Caki2 (cell line): ENCODE data around the gene DNAI1. TPM values are rescaled to one million over a fixed set of nuclear protein-coding genes. Genes with fewer than 3 reads are reported as not detected.
A peak's percentile ranks its signal among the peaks of the same experiment; 100 is the strongest.
"Not testable (repeated sequence)": the region's sequence is repeated elsewhere in the genome, so short reads cannot be mapped to it uniquely, and the experiment has no call there.

Source experiments
- DNase-seq: peaks from one replicate; pipeline ENCODE4 v3.0.0-alpha.2; 2015; ENCODE audit warnings: low read depth
- in situ Hi-C: cut with HindIII; loops from 2 replicates; pipeline ENCODE4 v1.10.0; 2016; ENCODE audit warnings: low sequenced_read_pairs, low pct_unique_long_range_greater_than_20kb, mixed read lengths
- total RNA-seq: library from RNA; depleted of rRNA; stranded (reverse); fragments of >200 nt; shearing (Covaris generic); gene quantifications from 2 replicates; pipeline ENCODE4 v1.2.3, GENCODE V29; 2014; ENCODE audit warnings: low replicate concordance

The DNAI1 gene
- total RNA-seq, 1 experiment from 2014 or later: not detected

DNA sequence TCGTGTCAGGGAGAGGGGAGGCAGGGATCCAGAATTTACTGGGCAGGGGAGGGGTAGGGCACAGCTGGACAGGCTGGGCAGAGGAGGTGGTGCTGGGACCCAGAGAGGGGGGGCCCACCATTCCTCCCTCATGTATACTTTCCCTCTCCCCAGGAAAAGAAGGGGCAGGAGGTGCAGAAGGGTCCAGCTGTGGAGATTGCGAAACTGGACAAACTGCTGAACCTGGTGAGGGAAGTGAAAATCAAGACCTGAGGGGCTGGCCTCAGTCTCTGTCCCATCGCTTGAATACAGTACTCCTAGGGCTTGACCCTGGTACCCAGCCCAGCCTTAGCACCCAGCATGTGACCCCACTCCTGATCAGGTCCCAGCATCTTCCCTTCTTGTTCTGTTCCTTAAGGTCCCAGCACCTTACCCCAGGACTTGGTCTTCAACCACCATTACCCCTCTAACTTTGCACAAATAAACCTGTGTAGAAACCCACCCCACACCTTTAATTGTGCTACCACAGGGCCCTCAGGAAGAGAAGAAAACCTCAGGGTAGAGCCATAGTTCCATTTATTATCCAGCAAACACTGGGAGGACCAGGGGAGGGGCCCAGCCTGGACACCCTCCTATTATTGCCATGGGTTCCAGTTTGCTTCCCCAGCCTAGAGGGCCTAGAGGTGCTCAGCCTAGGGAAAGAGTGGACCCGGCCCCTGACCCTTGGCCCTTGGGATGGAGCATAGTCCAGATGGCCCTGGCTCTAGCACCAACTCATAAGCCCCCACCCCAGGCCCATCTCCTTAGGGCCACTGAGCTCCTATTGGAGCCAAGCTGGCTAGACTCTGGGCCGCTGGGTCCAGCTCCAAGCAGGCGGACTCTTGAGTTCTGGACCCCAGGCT, 62.1 kb downstream of the DNAI1 start:
- in situ Hi-C loops: no loop called here
- no peak for DNase-seq

DNA sequence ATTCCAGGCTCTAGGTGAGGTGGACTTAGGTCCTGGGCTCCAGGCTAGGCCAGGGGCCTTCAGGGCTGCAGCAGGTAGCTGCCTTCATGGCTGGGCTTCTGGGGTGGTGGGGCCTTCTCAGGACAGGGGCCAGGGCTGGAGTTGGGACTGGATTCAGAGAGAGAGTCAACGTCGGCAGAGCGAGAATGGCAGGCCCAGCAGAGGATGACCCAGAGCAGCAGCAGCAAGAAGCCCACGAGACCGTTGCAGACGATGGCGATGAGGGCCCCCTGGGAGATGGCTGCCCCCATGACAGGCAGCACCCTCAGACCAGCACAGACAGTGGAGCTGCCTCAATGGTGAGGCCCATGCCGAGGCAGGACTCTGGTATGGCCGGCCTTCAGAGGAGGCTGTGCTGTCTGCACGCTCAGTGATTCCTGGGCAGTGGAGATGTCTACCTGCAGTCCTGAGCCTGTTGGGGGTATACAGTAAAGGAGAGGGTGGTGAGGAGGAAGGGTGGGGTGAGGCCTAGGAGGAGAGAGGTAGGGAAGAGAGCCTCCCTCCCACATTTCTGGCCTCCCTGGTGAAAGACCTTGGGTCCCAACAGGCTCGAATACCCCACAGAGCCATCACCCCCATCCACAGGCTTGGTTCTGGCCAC, 62.9 kb downstream of the DNAI1 start:
- in situ Hi-C loops: no loop called here

GRCh38 chr9:34522091-34522887, 63.7 kb downstream of the DNAI1 start:
- in situ Hi-C loops: no loop called here

More for the DNA sequence above, 62.9 kb downstream of the DNAI1 start:
- DNase-seq: no peak

DNA sequence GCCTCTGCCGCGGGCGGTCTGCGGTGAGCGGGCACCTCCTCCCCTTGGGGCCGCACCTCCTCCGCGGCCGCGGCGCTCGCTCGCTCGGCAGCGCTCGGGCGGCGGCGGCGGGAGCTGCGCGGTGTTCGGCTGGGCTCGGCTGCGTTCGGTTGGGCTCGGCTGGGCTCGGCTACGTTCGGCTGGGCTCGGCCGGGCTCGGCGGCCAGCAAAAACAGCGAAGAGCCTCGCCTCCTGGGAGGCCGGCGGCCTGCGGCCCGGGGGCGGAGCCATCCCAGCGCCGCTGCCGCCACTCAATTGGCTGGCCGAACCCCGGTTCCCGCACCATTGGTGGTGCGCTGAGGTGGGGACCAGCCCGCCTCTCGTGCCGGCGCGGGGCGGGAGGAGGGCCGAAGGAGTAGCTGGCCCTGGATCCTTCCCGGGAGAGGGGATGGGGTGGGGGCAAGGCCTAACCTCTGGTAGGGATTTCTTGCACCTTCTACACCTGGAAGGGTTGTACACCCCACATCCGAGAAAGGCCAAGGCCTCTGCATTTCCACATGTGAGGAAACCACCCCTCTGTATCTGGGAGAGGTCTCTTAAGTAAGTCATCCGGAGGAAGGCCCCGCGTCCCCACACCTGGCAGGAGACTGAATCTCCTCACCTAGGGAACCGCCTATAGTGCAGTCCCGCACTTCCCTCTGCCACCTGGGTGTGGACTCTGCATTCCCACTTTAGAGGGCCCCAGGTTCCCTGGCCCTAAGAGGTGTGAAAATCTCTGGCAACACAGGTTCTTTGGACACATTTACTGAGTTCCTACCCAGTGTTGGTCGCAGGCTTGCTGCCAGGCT, 64.6 kb downstream of the DNAI1 start, which contains the start of gene ENHO:
Gene ENHO, minus strand, starts transcription at position 20 of the 827 bp plus-strand sequence. CDS start 1,295 bp downstream, outside the sequence.
- in situ Hi-C loops: no loop called here
- DNase-seq: peak; percentile 90

More at GRCh38 chr9:34522091-34522887, 63.7 kb downstream of the DNAI1 start:
- DNase-seq: no peak

DNA sequence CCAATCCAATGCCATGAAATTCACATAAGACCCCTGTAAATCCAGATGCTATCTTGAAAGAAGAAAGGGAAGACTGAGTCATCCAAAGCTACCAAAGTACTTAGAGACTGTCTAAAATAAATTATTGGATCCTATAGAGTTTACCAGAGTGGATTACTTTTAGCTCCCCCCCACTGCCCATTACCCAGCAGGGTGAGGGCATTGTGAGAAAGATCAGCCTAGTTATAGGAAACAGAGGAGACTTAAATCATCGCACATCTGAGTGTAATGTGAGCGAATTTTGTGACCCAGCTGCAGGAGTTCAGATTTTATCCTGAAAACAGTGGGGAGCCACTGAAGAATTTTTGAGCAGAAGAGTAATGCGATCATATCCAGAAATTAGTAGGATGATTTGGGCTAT, 65.7 kb downstream of the DNAI1 start:
- in situ Hi-C loops: no loop called here
- no peak for DNase-seq

- in situ Hi-C loops: no loop called here
- no peak for DNase-seq
These were observed 67.4 kb downstream of the DNAI1 start for GRCh38 chr9:34526026-34526425.

DNA sequence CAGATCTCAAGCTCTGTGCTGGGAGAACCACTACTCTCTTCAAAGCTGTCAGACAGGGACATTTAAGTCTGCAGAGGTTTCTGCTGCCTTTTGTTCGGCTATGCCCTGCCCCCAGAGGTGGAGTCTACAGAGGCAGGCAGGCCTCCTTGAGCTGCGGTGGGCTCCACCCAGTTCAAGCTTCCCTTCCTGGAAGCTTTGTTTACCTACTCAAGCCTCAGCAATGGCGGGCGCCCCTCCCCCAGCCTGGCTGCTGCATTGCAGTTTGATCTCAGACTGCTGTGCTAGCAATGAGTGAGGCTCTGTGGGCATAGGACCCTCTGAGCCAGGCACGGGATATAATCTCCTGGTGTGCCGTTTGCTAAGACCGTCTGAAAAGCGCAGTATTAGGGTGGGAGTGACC, 73.4 kb downstream of the DNAI1 start:
- in situ Hi-C loops, DNase-seq: not testable (repeated sequence)

DNA sequence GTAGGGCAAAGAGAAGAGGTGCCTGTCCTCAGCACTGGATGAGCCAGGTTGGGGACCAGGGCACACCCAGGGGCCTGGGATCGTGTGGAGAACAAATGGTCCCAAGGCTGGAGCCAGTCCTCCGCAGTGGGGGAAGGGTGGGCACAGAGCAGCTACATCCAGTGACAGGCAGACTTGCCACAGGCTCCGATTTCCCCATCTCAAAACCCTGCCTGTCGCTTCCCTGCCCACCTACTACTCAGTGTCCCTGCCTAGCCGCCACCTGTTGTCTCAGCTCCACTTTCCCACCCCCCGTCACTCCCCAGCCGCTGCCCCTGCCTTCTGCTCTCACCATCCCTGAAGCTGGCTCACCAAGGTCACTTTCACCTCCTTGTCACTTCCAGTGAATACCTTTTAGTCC, 78.1 kb downstream of the DNAI1 start:
- in situ Hi-C loops: no loop called here
- no peak for DNase-seq

- in situ Hi-C loops: no loop called here
These were observed 82.2 kb downstream of the DNAI1 start for GRCh38 chr9:34540827-34541226.

GRCh38 chr9:34541540-34541939, 82.9 kb downstream of the DNAI1 start:
- in situ Hi-C loops: no loop called here
- no peak for DNase-seq

More at GRCh38 chr9:34540827-34541226, 82.2 kb downstream of the DNAI1 start:
- DNase-seq: no peak

DNA sequence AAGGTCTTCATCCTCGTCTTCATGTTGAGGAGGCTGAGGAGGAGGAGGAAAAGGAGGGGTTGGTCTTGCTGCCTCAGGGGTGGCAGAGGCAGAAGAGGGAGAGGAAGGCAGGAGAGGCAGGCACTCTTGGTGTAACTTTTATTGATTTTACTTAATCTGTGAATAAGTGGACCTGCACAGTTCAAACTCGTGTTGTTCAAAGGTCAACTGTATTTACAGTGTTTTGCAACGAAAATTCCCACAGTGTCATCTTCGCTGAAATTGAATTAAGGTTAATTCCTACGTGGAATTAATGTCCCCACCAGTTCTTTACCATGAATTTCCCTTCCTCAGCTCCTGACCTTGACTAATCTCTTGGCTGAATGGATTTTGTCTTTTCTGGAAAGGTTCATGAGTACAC, 85.4 kb downstream of the DNAI1 start:
- in situ Hi-C loops: no loop called here
- no peak for DNase-seq

GRCh38 chr9:34545497-34545896, 86.9 kb downstream of the DNAI1 start:
- in situ Hi-C loops: no loop called here
- no peak for DNase-seq

DNA sequence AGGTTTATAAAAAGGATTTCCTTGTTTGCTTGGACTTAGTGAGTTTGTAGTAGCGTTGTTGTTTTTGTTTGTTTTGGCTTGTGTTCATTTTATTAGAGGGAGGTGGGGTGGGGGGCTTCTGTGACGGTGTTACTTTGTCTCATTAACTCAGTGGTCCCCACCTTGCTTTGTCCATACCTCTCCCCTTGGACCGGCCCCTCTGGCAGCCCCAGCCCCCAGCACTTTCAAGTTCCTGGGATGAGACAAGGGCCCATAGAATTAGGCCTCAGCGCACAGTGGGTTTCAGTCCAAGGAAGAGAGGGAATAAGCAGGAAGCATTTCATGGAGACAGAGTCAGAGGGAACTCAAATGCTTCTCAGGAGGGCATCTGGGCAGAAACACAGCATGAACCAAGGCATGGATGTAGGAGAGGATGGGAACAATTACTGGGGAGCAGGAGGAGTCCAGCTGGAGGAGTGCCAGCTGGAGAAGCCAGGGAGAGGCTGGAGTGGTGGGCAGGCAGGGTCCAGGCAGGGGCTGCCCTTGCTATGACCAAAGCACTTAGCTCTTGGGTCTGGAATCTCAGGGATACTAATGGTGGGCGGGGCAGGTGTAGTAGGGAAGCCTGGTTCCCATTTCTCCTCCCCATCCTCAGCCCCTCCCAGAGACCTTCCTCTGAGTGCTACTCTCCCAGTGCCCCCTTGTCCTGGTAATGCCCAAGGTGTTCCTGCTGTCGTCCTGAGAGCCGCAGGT, 87.7 kb downstream of the DNAI1 start:
- in situ Hi-C loops: no loop called here
- DNase-seq: no peak

DNA sequence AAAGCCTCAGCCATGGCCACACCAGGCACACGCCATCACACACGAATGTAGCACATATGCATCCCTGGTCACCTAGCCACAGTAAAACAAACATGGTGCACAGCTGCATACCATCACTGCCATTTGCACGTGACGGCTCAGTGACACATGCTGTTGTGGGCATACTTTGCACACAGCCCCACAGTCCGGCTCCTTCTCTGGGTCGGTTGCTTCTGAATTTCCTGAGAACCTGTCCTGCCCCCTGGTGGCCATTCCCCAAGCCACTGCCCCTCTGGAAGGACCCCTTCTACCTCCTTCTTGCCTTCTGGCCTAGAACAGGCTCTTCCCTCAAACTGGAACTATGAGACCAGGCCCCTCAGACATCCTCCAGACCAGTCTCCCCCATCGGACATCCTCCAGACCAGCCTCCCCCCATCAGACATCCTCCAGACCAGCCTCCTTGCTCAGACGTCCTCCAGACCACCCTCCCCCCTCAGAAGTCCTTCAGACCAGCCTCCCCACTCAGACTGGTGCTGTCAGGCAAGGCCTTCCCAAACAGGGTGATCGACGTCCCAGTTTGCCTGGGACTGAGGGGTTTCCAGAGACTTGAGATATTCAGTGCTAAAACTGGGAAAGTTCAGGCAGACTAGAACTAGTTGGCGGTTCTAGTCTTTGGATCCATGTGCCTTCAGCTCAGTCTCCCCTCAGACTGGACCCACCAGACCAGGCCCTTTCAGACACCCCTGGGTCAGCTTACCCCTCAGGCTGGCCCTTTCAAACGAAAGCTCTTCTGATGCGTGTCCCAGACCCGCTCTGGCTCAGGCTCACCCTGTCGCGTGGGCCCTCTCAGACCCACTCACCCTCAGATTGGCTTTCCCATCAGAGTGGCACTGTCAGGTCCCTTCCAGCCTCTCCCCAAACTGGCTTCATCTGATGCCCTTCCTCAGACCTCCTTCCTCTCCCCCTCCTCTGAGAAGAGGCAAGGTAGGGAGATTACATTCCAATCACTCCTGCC, 88.5 kb downstream of the DNAI1 start:
- in situ Hi-C loops: no loop called here
- peak; percentile 16 for DNase-seq

- in situ Hi-C loops: no loop called here
- DNase-seq: no peak
These were observed 89.5 kb downstream of the DNAI1 start for GRCh38 chr9:34547960-34548611.

DNA sequence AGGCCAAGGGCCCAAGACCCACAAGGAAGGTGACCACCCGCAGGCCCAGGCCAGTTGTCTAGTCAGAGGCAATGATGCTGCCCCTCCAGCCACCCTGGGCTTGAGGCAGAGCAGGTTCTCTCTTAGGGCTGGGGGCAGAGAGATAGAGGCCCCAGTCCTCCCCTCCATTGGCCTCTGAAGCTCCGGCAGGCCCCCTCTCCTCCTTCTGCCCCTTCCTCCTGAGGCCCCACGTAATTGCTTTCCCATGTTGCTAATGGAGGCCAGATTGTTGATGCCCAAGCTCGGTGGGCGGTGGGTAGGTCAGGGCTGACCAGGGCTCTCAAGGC, 90.8 kb downstream of the DNAI1 start:
- no peak for DNase-seq
- in situ Hi-C loops: no loop called here
